Glutamatergic neuron (in vitro differentiated cells): Measurements from ENCODE around the gene PTGES2. TPM values are rescaled to one million over a fixed set of nuclear protein-coding genes. Genes with fewer than 3 reads are reported as not detected.

Source experiments
- DNase-seq: peaks from one replicate; pipeline ENCODE4 v3.0.0; 2022
- H3K27ac Mint-ChIP-seq: one replicate; pipeline ENCODE4 v1.8.0; 2020; ENCODE audit warnings: mild to moderate bottlenecking, mixed read lengths, inconsistent platforms; ENCODE audit not compliant: unreplicated experiment
- H3K27me3 Mint-ChIP-seq: one replicate; pipeline ENCODE4 v1.8.0; 2020; ENCODE audit warnings: mild to moderate bottlenecking, moderate library complexity, mixed read lengths, inconsistent platforms; ENCODE audit not compliant: unreplicated experiment
- H3K36me3 Mint-ChIP-seq: one replicate; pipeline ENCODE4 v1.8.0; 2020; ENCODE audit warnings: mild to moderate bottlenecking, mixed read lengths, inconsistent platforms; ENCODE audit not compliant: unreplicated experiment
- H3K4me1 Mint-ChIP-seq: one replicate; pipeline ENCODE4 v1.8.0; 2020; ENCODE audit warnings: mild to moderate bottlenecking, low read depth, mixed read lengths, inconsistent platforms; ENCODE audit not compliant: unreplicated experiment
- H3K4me3 Mint-ChIP-seq: one replicate; pipeline ENCODE4 v1.8.0; 2020; ENCODE audit warnings: mild to moderate bottlenecking, mixed read lengths, inconsistent platforms; ENCODE audit not compliant: unreplicated experiment
- H3K9me3 Mint-ChIP-seq: one replicate; pipeline ENCODE4 v1.8.0; 2020; ENCODE audit warnings: mild to moderate bottlenecking, moderate library complexity, mixed read lengths, inconsistent platforms; ENCODE audit not compliant: unreplicated experiment
- CTCF ChIP-seq: fragments of 200-600 bp; sonication (generic); IDR thresholded peaks from one replicate; pipeline ENCODE4 v1.5.0; 2021; ENCODE audit not compliant: partially characterized antibody, unreplicated experiment
- total RNA-seq: library from RNA; stranded (reverse); fragmentation: NEBNext Ultra II Directional; extraction: Animal tissue kit (Norgen Biotek cat#: 25700); gene quantifications from one replicate; pipeline ENCODE4 v1.2.1, GENCODE V29; 2021; ENCODE audit not compliant: unreplicated experiment

Gene PTGES2
- total RNA-seq, 1 donor from 2014 or later, result 85.1 TPM

GRCh38 chr9:128099932-128100491 lies 27.5 kb downstream of the PTGES2 start:
- no peaks in the 10 kb centered on the region for H3K36me3 Mint-ChIP-seq
- H3K27ac Mint-ChIP-seq, result peak overlapping the region; percentile 62
- TF ChIP-seq CTCF, result no peak
- DNase-seq, result no peak
- peaks cover 49% of the 10 kb centered on the region for H3K4me1 Mint-ChIP-seq
- peaks cover 8% of the 10 kb centered on the region for H3K27me3 Mint-ChIP-seq
- H3K4me3 Mint-ChIP-seq, result peak overlapping the region; percentile 92
- H3K9me3 Mint-ChIP-seq, result peaks cover 14% of the 10 kb centered on the region

- no peak for DNase-seq
- Mint-ChIP-seq H3K4me3 (peak overlapping the region; percentile 92), H3K4me1 (peaks cover 52% of the 10 kb centered on the region), H3K36me3 (no peaks in the 10 kb centered on the region), H3K27ac (peak overlapping the region; percentile 90), H3K27me3 (peaks cover 8% of the 10 kb centered on the region), H3K9me3 (peaks cover 13% of the 10 kb centered on the region)
- TF ChIP-seq CTCF, result no peak
Observed at GRCh38 chr9:128099231-128099931, 28.1 kb downstream of the PTGES2 start.

GRCh38 chr9:128098297-128099230 lies 29.0 kb downstream of the PTGES2 start:
- TF ChIP-seq CTCF, result no peak
- Mint-ChIP-seq H3K27ac (peak overlapping the region; percentile 90), H3K4me1 (peaks cover 55% of the 10 kb centered on the region), H3K36me3 (no peaks in the 10 kb centered on the region), H3K4me3 (peak overlapping the region; percentile 92), H3K27me3 (peaks cover 5% of the 10 kb centered on the region), H3K9me3 (peaks cover 12% of the 10 kb centered on the region)
- peak; percentile 85 for DNase-seq

GRCh38 chr9:128097543-128098296 lies 29.8 kb downstream of the PTGES2 start:
- peak overlapping the region; percentile 92 for H3K4me3 Mint-ChIP-seq
- no peak for DNase-seq
- TF ChIP-seq CTCF, result no peak
- H3K9me3 Mint-ChIP-seq, result peaks cover 11% of the 10 kb centered on the region
- H3K27me3 Mint-ChIP-seq, result peaks cover 9% of the 10 kb centered on the region
- peaks cover 60% of the 10 kb centered on the region for H3K4me1 Mint-ChIP-seq
- no peaks in the 10 kb centered on the region for H3K36me3 Mint-ChIP-seq
- H3K27ac Mint-ChIP-seq, result peak overlapping the region; percentile 90
